ENCODE data around the gene ABHD17B. TPM values are rescaled to one million over a fixed set of nuclear protein-coding genes. Genes with fewer than 3 reads are reported as not detected.

The ABHD17B gene
- total and polyA plus RNA-seq, 10 of the 15 experiments (the other 5 are each of a cell fraction or from before 2014, with no cell fraction given), result 3.5 to 21.4 (median 16.6) TPM

GRCh38 chr9:71879644-71880174 is 31.3 kb downstream of the ABHD17B start:
- TF ChIP-seq MTA2 (IDR thresholded peaks at IDR 0.05; ENCODE audit: low read depth) (no peak), POLR2AphosphoS2 (IDR thresholded peaks at IDR 0.05; ENCODE audit: low read depth, low read length) (no peak), SIX5 (IDR thresholded peaks at IDR 0.05; ENCODE audit: low read depth, low read length, severe bottlenecking) (no peak), ZNF384 (IDR thresholded peaks at IDR 0.05; ENCODE audit: borderline replicate concordance, low read depth, low read length) (no peak), CREB1 (IDR thresholded peaks at IDR 0.05; ENCODE audit: low read depth) (no peak), POLR2A (IDR thresholded peaks at IDR 0.05; ENCODE audit: low read depth, low read length) (no peak), EED (IDR thresholded peaks at IDR 0.05; ENCODE audit: low read depth) (no peak), CBFB (IDR thresholded peaks at IDR 0.05; ENCODE audit: low read depth) (no peak)
- Histone ChIP-seq H3K4me2 (ENCODE audit: control insufficient read depth, insufficient read depth) (no peak overlapping the region), H3K4me3 (no peak overlapping the region), H2AFZ (ENCODE audit: control insufficient read depth, low read depth, low read length) (no peak overlapping the region), H3K36me3 (ENCODE audit: control insufficient read depth in 2 of 2, insufficient read depth in 2 of 2, low read length in 1 of 2) (peaks cover 0 to 2% of the 10 kb centered on the region in 2 experiments; a peak in 1 of 4 replicates), H3K4me1 (ENCODE audit: control insufficient read depth, insufficient read depth, low read length) (no peaks in the 10 kb centered on the region), H3K9me3 (replicated peaks; ENCODE audit: control insufficient read depth, insufficient read depth, low read length) (peaks cover 23% of the 10 kb centered on the region), H3K27me3 (replicated peaks in 1 of 2; ENCODE audit: control insufficient read depth in 2 of 2, insufficient read depth in 2 of 2, low read length in 1 of 2) (no peaks in the 10 kb centered on the region), H3K9ac (ENCODE audit: control insufficient read depth, insufficient read depth, low read length) (no peak overlapping the region), H3K79me2 (ENCODE audit: control insufficient read depth, insufficient read depth, low read length) (peaks cover 19% of the 10 kb centered on the region), H4K20me1 (ENCODE audit: control insufficient read depth, insufficient read depth) (no peaks in the 10 kb centered on the region), H3K27ac (ENCODE audit: control insufficient read depth, insufficient read depth) (no peak overlapping the region)
- WGBS (ENCODE audit: insufficient coverage, insufficient replicate concordance, low lambda C conversion rate, missing lambda C conversion rate), result 97% methylated on average over 2 of the region's 2 CpGs
- FAIRE-seq, result no peak
- intact Hi-C loops (cut with micrococcal nuclease; ENCODE audit: unreplicated experiment) (no loop called here), in situ Hi-C loops (cut with MboI) (no loop called here)
- no peak for DNase-seq (ENCODE audit: low read depth, low spot score)
- no peak for ATAC-seq
- POLR2A ChIA-PET, result no interaction called here
- BruUV-seq (replicated peaks), result no TSS peak
- RAD21 ChIA-PET (ENCODE audit: unreplicated experiment), result no interaction called here
- CTCF ChIA-PET, result no interaction called here
- SMC1A ChIA-PET (ENCODE audit: uncharacterized antibody, unreplicated experiment), result interaction anchor here (0.6 to 0.8 kb wide), 2 partner anchors 8 to 47 kb away, joined by 3 read pairs; no protein-coding TSS in a partner anchor
